GM21528 (cell line): ENCODE data around the gene AQP12B.
"Not testable (repeated sequence)": the region's sequence is repeated elsewhere in the genome, so short reads cannot be mapped to it uniquely, and the experiment has no call there.

ENCODE experiments used
- ATAC-seq: cut with Tn5 transposase; IDR thresholded peaks from one replicate; pipeline ENCODE4 v1.9.1; 2021; ENCODE audit warnings: mild to moderate bottlenecking, moderate library complexity; ENCODE audit not compliant: unreplicated experiment, low FRiP score

AQP12B gene

GRCh38 chr2:240685771-240686371 lies 3.2 kb upstream of the AQP12B start:
- ATAC-seq: no peak

- not testable (repeated sequence) for ATAC-seq
Observed at GRCh38 chr2:240683980-240684728, 1.5 kb upstream of the AQP12B start.

GRCh38 chr2:240683329-240683979 lies 769 bp upstream of the AQP12B start:
- ATAC-seq: not testable (repeated sequence)

GRCh38 chr2:240680185-240680584 lies 2.5 kb downstream of the AQP12B start:
- ATAC-seq: not testable (repeated sequence)

GRCh38 chr2:240678909-240679308 lies 3.8 kb downstream of the AQP12B start:
- not testable (repeated sequence) for ATAC-seq

- ATAC-seq: not testable (repeated sequence)
Observed at GRCh38 chr2:240678043-240678442, 4.6 kb downstream of the AQP12B start.

GRCh38 chr2:240675345-240675744 lies 7.3 kb downstream of the AQP12B start:
- ATAC-seq: not testable (repeated sequence)

- ATAC-seq: not testable (repeated sequence)
Observed at GRCh38 chr2:240674461-240675184, 8.1 kb downstream of the AQP12B start.

GRCh38 chr2:240672701-240673190 lies 9.9 kb downstream of the AQP12B start:
- ATAC-seq: no peak

- ATAC-seq: no peak
Observed at GRCh38 chr2:240672076-240672700, 10.5 kb downstream of the AQP12B start.

- ATAC-seq: no peak
Observed at GRCh38 chr2:240670950-240671349, 11.7 kb downstream of the AQP12B start.

- no peak for ATAC-seq
Observed at GRCh38 chr2:240670402-240670801, 12.3 kb downstream of the AQP12B start.

- no peak for ATAC-seq
Observed at GRCh38 chr2:240664622-240665021, 18.1 kb downstream of the AQP12B start.

GRCh38 chr2:240663546-240664190 lies 19.0 kb downstream of the AQP12B start:
- no peak for ATAC-seq

- no peak for ATAC-seq
Observed at GRCh38 chr2:240662681-240663080, 20.0 kb downstream of the AQP12B start.

GRCh38 chr2:240659883-240660282 lies 22.8 kb downstream of the AQP12B start:
- not testable (repeated sequence) for ATAC-seq

GRCh38 chr2:240655931-240656886 lies 26.5 kb downstream of the AQP12B start:
- no peak for ATAC-seq

GRCh38 chr2:240651185-240651584 lies 31.5 kb downstream of the AQP12B start:
- no peak for ATAC-seq
